Measurements from ENCODE around the gene FGD1.

FGD1 gene

DNA sequence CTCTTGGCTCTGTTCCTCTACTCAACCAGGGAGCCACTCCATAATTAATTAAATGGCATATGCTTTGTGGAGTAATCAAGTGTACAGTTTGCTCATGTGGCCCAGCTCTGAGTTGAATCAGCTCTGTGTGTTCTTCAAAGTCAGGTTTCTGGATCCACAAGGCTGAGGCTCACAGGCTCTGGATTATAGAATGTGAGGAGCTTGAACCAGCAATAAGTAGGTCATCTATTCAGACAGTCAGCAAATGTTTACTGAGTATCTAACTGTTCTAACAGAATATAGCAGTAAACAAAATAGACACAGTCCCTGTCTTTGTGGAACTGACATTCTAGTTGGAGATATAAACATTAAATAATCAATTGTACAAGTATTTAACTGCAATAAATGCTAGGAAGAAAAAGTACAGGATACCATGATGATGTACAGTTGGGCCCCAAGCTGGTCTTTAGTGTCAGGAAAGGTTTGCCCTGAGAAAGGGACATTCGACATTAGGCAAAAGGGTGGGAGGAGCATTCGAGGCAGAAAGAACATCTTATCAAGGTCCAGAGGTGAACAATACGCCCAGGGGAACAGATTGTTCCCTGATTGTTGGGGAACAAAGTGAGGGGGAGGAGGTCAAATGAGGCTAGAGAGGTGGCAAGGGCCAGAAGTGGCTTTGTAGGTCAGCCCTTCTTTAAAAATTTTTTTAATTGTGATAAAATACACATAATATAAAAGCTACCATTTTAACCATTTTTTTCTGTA, 76.3 kb downstream of the FGD1 start:
- FAIRE-seq (no peak), DNase-seq (ENCODE audit: insufficient read length) (no peak)
- TF ChIP-seq TAF1 (IDR thresholded peaks at IDR 0.05; ENCODE audit: borderline replicate concordance, low read depth, low read length) (no peak), POLR2A (IDR thresholded peaks at IDR 0.05; ENCODE audit: low read depth, low read length) (no peak), POLR2AphosphoS5 (IDR thresholded peaks at IDR 0.05; ENCODE audit: low read depth, low read length) (no peak)

DNA sequence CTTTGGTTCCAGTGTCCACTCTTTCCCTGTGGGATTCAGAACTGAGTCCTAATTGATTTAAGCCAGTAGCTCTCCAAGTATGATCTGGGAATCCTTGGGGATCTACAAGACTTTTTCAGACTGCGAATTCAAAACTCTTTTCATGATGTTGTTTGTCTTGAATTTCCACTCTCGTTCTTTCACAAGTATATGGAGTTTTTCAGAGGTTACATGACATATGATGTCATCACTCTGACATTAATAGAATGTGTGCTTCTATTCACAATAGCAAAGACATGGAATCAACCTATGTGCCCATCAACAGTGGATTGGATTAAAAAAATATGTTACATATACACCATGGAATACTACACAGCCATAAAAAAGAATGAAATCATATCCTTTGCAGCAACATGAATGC, 79.1 kb downstream of the FGD1 start:
- FAIRE-seq = no peak
- TF ChIP-seq POLR2AphosphoS5 (IDR thresholded peaks at IDR 0.05; ENCODE audit: low read depth, low read length) (no peak), POLR2A (IDR thresholded peaks at IDR 0.05; ENCODE audit: low read depth, low read length) (no peak), TAF1 (IDR thresholded peaks at IDR 0.05; ENCODE audit: borderline replicate concordance, low read depth, low read length) (no peak)
- no peak for DNase-seq (ENCODE audit: insufficient read length)

- no peak for FAIRE-seq
- TF ChIP-seq TAF1 (IDR thresholded peaks at IDR 0.05; ENCODE audit: borderline replicate concordance, low read depth, low read length) (no peak), POLR2AphosphoS5 (IDR thresholded peaks at IDR 0.05; ENCODE audit: low read depth, low read length) (no peak), POLR2A (IDR thresholded peaks at IDR 0.05; ENCODE audit: low read depth, low read length) (no peak)
Observed at GRCh38 chrX:54415534-54416350, 80.3 kb downstream of the FGD1 start.

GRCh38 chrX:54413753-54414152, 82.3 kb downstream of the FGD1 start:
- TF ChIP-seq POLR2AphosphoS5 (IDR thresholded peaks at IDR 0.05; ENCODE audit: low read depth, low read length) (no peak), POLR2A (IDR thresholded peaks at IDR 0.05; ENCODE audit: low read depth, low read length) (no peak), TAF1 (IDR thresholded peaks at IDR 0.05; ENCODE audit: borderline replicate concordance, low read depth, low read length) (no peak)
- no peak for DNase-seq (ENCODE audit: insufficient read length)
- FAIRE-seq = no peak

More at GRCh38 chrX:54415534-54416350, 80.3 kb downstream of the FGD1 start:
- DNase-seq (ENCODE audit: insufficient read length) = no peak

DNA sequence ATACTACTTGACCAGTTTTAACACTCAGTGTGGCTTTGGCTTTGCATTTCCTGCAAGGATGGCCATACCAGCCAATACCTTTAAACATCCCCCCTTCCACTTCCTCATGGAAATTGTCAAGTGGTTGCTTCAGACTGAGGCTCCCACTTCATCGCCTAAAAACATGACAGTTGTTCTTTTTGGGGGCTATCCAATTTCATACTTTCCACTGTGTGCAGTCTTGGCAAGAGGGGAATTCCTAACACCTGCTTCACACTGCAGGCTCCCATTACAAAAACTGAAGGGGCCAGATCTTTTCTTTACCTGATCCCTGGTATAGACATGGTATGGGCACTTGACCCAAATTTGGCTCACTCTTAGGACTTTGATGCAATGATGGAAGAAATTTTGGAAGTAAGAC, 84.3 kb downstream of the FGD1 start:
- TF ChIP-seq POLR2AphosphoS5 (IDR thresholded peaks at IDR 0.05; ENCODE audit: low read depth, low read length) (no peak), TAF1 (IDR thresholded peaks at IDR 0.05; ENCODE audit: borderline replicate concordance, low read depth, low read length) (no peak), POLR2A (IDR thresholded peaks at IDR 0.05; ENCODE audit: low read depth, low read length) (no peak)
- DNase-seq (ENCODE audit: insufficient read length) (no peak), FAIRE-seq (no peak)

DNA sequence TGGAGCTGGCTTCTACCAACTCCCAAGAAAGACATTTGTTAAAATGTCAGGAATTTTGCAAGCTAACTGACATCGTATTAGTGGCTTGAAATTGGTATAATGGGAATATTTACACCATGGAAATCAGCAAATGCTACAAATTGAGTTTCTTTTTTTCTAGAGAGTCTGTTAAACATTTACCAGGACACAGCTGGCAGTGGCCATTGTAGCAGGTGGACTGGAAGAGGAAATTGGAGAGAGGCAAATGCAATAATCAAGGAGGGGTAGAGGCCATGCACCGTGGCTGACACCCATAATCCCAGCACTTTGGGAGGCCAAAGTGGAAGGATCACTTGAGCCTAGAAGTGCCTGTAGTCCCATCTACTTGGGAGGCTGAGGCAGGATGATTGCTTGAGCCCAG, 88.8 kb downstream of the FGD1 start:
- DNase-seq (ENCODE audit: insufficient read length) (no peak), FAIRE-seq (no peak)
- no peak for TF ChIP-seq POLR2A (IDR thresholded peaks at IDR 0.05; ENCODE audit: low read depth, low read length)
- TF ChIP-seq TAF1 (IDR thresholded peaks at IDR 0.05; ENCODE audit: borderline replicate concordance, low read depth, low read length) = no peak
- TF ChIP-seq POLR2AphosphoS5 (IDR thresholded peaks at IDR 0.05; ENCODE audit: low read depth, low read length) = no peak

DNA sequence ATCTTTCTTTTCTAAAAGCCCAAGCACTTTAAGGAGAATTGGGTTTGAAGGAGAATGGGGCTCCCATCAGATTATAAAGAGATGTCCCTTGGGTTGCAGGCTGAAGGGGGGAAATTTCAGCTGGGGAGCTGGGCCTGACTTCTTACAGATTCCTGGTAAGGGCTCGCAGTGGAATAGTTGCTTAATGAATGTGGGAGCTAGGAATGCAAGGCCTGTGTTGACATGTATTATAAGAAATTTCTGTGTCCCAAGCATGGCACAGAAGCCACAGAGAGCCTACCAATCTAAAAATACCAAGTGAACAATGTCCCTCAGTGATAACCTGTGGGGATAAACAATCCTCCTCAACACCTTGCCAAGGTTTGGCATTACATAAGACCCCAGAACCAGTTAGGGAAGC, 98.9 kb downstream of the FGD1 start:
- DNase-seq (ENCODE audit: insufficient read length) (no peak), FAIRE-seq (no peak)
- TF ChIP-seq POLR2AphosphoS5 (IDR thresholded peaks at IDR 0.05; ENCODE audit: low read depth, low read length) (no peak), POLR2A (IDR thresholded peaks at IDR 0.05; ENCODE audit: low read depth, low read length) (no peak), TAF1 (IDR thresholded peaks at IDR 0.05; ENCODE audit: borderline replicate concordance, low read depth, low read length) (no peak)
